GM04504 (cell line): ENCODE results near the gene DDX31.
"Not testable (repeated sequence)": the region's sequence is repeated elsewhere in the genome, so short reads cannot be mapped to it uniquely, and the experiment has no call there.

Source experiments
- DNase-seq: peaks from one replicate; pipeline ENCODE4 v3.0.0-alpha.2; 2012; ENCODE audit warnings: low read depth

DDX31 gene

DNA sequence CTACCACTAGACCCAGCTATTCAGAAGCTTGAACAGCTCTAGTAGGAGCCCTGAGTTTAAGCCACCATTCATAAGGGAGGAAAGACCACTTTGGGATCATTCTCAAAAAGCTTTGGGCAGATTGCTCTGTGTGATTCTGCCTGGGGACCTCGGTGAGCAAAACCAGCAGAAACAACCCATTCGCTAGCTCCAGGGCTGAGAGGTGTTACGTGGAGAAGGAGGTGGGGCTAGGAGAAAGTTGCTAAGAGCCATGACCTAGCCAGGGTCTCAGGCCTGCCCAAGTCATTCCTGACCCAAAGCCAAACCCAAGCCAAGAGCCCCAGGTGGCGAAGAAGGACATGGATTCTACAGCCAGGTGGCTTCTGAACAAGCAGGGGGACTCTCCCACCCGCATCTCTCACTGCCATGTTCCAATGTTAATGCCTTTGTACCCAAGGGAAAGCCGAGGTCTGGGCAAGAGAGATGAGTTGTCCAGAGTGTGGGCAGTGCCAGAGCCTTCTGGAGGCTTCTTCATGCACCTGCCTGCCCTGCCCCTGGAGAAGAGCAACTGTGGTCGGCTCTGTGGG is 91.3 kb downstream of the DDX31 start:
- no peak for DNase-seq

DNA sequence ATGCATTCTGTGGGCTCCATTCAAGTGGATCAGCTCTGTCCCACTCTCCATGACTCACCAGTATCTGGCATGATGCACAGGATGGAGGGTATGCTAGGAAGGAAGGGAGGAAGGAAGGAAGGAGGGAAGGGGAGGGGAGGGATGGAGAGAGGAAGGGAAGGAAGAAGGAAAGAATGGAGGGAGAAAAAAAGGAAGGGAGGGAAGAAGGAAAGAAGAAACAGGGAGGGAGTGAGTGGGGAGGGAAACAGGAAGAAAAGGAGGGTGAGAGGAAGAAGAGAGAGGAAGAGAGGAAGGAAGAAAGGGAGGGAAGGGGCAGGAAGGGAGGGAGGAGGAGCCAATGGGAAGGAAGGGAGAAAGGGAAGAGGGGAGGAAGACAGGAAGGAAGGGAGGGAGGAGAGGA is 92.7 kb downstream of the DDX31 start:
- no peak for DNase-seq

DNA sequence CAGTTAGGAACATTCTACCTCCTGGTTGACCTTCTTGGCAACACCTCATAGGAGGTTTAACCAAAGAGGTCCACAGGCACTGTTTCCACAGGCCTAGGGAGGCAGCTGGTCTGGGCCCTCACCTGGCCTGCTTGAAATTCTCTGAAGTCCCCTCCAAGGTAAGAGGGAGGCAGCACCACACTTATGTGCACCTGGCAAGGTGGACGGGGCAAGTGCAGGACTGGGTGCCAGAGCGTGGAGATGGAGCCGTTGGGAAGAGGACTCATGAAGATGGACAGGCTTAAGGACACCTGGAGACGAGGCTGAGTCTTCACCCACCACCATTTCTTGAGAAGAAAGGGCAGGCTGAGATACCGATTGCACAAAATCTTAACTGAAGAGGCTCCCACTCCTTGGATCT is 94.0 kb downstream of the DDX31 start:
- no peak for DNase-seq

DNA sequence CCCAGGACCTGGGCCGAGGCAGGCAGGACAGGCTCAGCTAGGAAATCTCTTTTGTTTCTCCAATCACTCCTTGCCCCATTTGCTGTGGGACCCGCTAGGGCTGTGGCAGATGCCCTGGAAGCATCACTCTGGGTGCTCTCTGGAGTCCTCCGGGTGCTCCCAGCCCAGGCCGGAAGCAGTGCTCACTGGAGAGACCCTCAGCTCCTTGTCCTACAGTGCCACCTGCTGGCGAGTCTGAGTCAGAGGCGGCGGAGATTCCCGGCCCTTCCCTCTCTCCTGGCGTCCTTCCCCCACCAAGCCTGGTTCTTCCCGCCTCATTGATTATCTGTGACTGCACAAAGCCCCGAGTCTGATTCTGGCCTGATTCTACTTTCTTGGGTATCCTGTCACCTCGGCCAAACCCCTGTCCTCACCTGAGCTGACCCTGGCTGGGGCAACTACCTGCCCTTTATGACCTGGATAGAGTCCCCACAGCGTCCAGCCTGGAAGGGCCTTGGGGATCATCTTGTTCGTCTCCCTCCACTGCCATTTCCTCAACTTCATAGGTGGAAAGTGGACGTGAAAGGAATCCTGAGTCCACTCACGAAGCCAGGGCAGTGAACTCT is 94.7 kb downstream of the DDX31 start:
- DNase-seq = peak; percentile 31

DNA sequence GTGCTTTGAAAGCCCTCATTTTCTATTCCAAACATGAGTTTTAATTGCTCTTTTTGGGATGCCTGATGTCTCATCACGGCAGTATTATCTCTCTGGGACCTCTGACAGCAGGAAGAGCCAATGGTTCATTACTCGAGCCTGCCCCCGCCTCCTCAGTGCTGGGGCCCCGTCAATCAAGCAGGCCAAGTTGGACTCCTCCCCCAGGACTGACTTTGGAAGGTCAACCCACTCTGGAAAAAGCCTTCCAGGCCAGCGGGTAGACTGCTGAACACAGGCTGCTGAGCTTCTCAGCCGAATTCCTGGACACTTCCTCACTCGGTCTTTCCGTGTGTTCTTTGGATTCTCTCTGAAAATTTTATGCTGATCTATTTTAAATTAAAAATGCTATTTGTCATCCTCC is 96.9 kb downstream of the DDX31 start:
- no peak for DNase-seq

DNA sequence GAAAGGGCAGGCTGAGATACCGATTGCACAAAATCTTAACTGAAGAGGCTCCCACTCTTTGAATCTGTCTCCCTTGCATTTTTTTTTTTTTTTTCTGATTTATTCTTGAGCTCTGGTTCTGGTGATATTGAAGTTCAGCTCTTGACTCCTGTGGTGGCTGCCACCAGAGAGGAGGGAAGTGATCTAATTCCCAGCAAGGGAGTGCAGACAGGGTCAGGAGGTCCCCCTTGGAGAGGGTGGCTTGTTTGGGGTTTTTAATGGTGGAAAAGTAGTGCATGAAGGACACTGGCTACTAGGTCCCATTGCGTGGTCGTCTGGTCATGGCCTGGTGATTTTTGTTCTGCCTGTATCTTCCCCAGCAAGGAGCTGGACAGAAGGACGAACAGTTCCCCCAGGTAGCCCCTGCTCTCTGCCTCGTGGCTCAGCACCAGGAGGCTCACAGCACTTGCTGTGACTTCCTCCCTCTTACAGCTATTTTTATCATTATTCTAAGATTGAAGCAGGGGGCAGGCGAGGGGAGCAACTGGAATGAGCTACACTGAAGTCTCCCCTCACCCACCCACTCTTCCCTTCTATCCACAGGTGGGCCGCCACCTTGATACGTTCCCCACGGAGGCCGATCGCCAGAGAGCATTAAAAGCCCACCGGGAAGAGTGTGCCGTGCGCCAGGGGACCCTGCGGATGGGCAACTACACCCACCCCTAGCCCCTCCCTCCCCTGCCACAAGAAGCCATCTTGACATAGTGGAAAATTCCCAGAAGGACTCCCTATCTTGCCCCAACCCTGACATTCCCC is 97.8 kb downstream of the DDX31 start:
- no peak for DNase-seq

DNA sequence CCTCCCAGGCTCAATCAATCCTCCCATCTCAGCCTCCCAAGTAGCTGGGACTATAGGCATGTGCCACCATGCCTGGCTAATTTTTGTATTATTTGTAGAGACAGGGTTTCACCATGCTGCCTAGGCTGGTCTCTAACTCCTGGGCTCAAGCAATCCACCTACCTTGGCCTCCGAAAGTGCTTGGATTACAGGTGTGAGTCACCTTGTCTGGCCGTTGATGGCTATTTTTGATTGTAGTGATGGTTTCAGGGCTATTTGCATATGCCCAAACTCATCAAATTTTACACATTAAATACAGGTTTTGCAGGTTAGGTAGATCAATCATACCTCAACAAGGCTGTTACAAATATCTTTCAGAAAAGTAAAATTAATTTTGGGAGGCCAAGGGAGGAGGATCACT is 101.0 kb downstream of the DDX31 start:
- DNase-seq = not testable (repeated sequence)

DNA sequence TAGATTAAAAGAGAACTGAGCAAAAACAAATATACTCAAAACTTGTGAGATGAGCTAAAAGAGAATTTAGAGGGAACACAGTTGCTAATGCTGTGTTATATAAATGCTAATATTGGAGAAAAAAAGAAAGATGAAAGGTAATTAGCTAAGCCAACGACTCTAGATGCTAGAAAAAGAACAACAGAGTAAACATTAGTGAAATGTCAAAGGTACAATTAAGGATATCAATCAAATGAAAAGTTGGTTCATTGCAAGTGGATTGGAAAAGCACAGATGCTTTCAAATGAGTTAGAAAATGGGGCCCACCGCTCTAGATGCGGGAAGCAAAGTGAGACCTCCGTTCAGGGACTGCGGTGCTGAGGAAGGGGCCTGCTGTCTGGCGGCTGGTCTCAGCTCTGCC is 105.3 kb downstream of the DDX31 start:
- no peak for DNase-seq

DNA sequence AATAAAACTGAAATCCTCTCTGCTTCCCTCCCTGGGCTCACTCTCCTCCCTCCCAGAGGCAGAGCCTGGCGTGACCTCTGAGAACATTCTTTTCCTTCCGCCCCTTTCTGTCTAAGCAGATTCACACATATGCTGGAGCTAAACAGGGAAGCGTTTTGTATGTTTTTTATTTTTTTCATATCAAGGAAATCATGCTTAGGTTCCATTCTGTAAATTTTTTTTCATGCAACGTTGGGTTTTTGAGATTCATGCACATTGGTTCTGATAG is 107.5 kb downstream of the DDX31 start:
- DNase-seq = no peak

DNA sequence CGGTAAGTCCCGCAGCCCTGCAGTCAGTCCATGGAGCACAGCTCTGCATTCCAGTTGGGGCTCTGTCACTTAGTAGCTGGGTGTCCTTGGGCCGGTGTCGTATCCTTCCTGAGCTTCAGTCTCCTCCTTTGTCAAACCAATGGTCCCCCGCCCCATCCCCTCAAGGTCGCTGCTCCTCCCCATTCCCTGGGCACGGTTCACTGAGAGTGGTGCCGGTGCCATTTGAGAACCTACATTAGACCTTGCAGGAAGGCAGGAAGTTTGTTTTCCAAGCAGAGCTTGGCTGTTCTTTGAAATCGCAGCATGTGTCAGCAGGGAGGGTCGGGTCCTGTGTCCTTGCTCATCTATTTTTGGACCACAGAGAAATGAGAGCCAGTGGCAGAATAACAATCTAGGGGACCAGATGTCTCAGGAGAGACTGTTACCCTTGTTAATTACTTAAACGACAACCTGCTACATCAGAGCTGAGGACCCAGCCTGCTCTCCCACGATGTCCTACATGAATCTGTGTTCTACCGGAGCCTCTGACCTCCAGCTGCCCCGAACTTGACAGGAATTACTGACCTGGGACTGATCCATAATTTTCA is 109.1 kb downstream of the DDX31 start:
- DNase-seq = no peak

DNA sequence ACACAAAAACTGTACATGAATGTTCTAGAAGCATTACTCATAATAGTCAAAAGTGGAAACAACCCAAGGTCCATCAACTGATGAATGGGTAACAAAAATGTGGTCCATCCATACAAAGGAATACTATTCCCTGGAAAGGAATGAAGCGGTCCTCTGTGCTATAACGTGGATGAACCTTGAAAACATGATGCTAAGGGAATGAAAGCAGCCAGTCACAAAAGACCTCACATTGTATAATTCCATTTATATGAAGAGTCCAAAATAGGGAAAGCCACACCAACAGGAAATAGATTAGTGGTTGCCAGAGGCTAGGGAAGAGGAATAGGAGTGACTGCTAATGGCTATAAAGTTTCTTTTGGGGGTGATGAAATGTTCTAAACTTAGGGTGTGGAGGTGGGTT is 110.1 kb downstream of the DDX31 start:
- DNase-seq = no peak

DNA sequence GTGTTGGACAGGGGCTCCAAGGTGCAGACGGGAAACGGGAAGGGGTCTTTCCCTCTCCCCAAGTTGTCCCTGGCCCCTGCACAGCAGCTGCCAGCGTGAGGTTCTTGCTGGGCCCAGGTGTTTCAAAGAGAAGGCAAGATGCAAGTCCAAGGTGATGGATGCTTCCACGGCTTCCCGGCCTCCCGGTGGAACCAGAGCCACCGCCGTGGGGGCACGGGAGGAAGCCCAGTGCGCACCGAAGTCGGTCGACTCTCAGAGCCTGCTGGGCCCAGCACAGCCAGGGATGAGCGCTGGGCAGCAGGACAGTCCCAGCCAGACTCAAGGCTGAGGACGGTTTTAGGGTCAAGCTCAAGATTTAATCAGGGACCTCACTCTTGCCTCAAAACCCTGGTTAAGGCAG is 112.6 kb downstream of the DDX31 start:
- DNase-seq = no peak

DNA sequence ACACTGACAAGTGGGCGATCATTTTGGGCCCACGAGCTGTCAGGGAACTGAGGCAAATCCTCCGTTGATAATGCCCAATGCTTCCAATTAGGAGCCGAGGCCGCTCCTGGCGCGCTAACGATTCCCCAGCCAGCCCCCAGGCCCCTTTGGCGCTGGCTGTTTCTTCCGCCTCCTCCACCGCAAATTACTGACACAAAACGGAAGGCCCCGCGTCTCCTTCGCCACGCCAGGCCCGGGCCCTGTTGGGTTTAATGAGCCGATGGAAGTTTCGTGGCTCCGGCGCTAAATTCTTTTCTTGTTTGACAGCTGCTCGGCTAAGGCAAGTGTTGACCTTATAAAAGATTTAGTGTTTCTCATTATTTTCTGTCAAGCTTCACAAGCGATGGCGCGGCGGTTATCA is 113.1 kb downstream of the DDX31 start:
- DNase-seq = no peak

DNA sequence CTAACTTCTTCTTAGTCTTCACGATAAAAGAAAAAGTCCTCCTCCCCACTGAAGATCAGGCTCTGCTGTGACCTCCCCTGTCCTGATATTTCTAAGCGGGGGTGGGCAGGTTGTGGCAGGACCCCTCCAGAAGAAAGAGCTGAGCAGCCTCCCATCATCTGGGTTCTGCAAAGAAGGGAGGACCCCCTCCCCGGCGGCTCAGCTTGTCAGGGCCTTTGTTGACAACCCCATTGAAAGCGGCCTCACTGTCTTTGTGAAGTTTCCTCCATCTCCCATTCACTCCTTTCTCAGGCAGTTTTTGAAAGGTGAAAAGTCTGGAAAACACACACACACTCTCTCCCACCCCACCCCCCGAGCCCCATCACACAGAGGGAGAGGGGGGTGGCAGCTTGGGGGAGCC is 113.5 kb downstream of the DDX31 start:
- no peak for DNase-seq

DNA sequence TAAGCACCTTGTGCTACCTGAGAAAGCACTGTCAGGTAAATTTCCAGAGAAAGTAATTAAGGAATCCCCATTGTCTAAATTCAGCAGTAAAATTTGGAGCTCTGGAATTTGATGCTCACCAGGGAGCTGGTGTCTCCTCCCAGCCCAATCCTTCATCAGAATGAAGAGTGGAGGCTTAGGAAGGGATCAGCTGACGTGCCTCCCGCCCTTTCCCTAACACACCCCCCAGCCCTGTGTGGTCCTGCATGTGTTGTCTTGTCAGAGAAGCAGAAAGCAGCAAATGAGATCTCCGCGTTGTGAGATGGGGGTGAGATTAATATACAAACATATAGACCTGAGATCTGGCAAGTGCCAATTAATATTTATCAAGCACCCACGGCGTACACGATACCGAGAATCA is 114.3 kb downstream of the DDX31 start:
- DNase-seq = no peak

DNA sequence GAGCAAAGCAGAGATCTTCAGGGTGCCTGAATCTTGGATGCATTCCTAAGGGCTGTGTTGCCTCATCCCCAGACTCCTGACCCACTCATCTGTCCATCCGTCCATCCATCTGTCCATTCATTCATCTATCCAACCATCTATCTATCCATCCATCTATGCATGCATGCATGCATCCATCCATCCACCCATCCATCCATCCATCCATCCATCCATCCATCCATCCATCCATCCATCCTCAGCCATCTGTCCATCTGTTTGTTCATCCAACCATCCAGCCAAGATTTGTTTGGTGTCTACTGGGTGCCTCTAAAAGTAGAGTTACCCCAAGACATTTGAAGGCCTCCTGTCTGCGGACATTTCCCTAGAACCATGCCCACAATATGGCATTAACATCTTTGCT is 115.0 kb downstream of the DDX31 start:
- DNase-seq = no peak

DNA sequence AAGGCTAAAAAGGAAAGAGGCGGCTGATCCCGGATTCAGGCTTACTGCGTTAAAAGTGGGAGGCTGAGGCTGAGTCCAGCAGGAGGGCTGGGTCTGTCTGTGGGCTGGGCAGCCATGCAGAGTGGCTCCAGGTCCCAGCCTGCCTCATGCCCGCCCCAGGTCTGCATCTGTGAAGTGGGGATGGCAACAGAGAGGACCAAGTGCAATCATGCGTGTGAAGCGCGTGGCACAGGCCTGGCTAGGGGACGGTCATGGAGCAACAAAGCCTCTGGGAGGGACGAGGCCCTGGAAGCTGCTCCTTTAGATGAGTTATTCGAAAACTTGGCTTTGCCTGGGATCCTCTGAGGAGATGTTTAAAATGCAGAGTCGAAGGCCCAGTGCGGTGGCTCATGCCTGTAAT is 117.7 kb downstream of the DDX31 start:
- DNase-seq = no peak

DNA sequence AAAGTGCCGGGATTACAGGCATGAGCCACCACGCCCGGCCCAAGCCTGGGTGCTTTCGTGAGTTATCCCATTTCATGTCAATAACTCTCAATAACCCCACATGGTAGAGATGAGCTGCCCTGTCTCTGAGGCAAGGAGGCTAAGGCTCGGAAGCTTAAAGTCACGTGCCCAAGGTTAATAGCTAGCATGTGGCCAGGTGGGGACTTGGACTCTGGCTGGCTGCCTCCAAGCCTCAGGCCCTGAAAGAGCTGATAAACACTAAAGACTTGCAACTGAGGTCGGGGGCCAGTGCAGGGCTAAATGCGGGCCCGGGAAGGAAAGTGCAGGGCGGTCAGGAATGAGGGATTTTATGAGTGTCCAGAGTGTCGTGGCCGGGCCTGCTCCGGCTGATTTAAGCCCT is 118.2 kb downstream of the DDX31 start:
- DNase-seq = no peak

DNA sequence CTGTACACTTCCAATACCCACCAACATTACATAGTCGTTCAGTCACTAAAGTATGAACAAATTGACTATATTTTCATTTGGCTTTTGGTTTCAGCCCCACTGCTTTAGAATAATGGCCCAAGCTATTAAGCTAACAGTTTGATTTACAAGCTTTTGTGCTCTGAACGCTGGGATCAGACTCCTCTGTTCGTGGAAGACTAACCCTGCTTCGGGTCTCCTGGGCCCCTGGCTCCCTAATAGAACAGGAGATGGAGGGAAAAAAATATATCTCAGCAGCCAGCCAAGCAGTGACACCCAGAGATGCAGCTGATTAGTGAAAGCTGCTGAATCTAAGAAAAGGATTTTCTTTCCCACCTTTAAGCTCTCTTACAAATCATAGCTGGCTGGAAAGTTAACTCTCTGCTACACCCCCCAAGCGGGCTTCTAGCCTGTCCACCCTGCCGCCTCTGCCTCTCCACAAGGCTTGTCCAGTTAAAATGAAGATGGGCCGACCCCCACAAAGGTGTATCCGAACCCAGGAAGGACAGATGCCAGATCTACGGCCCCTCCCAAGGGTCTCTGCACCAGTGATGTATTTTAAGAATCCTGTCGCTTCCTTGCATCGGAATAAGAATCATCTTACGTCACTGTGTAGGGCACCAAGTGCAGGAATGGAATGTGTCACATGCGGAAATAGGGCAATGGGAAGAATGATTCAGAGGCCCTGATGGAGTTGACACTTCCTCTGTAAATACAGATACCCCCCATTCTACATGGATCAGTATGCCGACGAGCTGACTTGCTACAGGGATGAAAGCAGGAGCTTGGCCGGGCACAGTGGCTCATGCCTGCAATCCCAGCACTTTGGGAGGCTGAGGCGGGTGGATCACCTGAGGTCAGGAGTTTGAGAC is 120.8 kb downstream of the DDX31 start:
- no peak for DNase-seq

DNA sequence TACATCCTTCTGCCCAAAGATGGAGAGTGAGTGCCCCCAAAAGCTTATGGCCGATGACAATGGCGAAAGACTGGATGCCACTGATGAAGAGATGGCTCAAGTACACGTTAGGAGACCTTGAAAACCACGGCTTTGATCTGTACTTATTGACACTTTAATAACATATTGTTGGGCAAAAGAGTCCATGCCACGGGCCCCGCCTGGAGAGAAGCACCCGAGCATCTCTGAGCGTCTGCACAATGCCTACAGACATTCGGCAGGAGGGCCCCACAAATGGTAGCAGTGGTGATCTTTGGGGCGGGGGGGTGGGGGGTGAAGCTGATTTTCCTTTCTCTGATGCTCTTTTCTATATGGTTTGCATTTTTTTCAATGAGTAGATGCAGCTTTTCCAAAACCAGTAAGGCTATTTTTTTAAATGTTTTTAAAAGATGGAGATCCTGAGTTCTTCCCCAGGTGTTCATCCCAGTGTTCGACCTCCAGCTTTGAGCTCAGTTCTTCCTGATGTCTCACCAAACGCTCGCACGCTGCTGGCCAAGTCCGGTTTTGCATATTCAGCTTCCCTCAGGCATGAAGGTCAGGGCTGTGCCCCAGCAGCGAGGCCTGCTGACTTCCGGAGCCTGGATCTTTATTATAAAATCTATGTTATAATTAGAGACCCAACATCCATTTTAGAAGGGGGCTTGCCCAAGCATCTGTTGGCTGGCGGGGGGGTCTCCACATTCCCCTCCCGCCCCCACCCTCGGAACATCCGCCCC is 121.6 kb downstream of the DDX31 start:
- no peak for DNase-seq

DNA sequence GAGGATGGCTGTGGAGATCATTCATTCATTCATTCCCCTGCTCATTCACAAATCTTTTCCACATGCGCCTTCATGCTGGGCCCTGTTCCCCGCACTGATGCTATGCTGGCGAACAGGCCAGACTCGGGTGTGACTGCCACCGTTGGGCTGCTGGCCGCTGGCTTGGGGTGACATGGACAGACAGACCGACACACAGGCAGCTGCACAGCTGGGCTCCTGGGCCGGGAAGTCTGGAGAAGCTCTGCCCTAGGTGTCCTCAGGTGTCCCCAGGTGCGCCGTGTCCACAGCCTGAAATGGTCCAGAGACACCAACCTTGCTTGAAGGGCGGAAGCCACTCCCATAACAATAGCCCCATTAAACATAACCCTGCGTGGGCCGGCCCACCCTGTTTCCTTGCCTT is 122.3 kb downstream of the DDX31 start:
- no peak for DNase-seq

DNA sequence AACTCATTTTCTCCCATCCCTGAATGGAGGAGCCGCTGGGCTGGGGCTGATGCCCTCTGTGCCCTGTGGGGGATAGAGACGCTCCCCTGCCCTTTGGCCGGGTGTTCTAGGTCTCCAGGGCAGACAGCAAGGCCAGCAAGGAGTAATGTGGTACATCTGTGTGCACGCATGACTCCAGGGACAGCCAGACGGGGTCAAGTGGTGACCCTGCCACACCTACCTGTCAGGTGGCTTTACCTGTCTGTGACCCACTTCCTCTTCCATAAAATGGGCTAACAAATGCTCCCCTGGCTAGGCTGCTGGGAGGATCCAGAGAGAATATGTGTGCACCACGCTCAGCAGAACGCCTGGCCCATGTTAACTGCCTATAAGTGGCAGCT is 122.7 kb downstream of the DDX31 start:
- no peak for DNase-seq
